Measurements from ENCODE around the gene PEX13.
"Not testable (repeated sequence)": the region's sequence is repeated elsewhere in the genome, so short reads cannot be mapped to it uniquely, and the experiment has no call there.

PEX13 gene, protein sequence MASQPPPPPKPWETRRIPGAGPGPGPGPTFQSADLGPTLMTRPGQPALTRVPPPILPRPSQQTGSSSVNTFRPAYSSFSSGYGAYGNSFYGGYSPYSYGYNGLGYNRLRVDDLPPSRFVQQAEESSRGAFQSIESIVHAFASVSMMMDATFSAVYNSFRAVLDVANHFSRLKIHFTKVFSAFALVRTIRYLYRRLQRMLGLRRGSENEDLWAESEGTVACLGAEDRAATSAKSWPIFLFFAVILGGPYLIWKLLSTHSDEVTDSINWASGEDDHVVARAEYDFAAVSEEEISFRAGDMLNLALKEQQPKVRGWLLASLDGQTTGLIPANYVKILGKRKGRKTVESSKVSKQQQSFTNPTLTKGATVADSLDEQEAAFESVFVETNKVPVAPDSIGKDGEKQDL

DNA sequence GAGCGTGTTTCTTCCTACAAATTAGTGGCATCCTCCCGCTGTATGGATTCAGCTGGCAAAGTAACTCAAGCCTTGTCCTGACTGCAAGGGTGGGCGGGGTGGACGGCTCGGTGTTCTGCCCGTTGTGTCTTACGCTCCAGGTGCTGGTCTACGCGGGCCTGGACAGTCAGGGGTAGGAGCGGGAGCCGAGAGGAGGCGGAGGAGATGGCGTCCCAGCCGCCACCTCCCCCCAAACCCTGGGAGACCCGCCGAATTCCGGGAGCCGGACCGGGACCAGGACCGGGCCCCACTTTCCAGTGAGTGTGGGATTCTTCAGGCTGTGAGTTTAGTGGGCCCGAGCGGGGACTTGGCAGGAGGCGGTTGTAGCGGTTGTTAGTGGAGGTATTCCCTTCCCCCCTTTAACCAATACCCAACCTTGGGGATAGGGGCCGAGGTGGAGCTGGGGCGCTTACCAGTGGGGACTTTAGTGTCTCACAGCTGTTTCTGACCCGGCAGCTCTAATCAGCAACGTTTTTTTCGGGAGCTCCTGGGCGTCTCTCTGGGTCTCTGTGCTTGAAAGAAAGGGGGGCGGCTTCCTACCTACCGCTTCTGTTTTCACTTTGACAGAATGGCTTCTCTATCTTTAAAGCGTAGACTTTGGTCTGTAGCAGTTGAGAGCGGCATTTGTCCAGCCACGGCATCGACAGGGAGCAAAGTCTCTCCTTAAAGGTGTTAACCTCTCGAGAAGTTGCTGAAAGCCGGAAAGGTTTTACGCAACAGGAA lies at the start of gene PEX13, which contains the start of gene PUS10:
Gene PEX13, plus strand, starts transcription at position 165 of the 762 bp plus-strand sequence. Its CDS starts 40 bp downstream, at position 205.
Gene PUS10, minus strand, starts transcription at position 700 of the 762 bp plus-strand sequence. CDS start 6,365 bp downstream, outside the sequence.
- peak; percentile 63 for DNase-seq

DNA sequence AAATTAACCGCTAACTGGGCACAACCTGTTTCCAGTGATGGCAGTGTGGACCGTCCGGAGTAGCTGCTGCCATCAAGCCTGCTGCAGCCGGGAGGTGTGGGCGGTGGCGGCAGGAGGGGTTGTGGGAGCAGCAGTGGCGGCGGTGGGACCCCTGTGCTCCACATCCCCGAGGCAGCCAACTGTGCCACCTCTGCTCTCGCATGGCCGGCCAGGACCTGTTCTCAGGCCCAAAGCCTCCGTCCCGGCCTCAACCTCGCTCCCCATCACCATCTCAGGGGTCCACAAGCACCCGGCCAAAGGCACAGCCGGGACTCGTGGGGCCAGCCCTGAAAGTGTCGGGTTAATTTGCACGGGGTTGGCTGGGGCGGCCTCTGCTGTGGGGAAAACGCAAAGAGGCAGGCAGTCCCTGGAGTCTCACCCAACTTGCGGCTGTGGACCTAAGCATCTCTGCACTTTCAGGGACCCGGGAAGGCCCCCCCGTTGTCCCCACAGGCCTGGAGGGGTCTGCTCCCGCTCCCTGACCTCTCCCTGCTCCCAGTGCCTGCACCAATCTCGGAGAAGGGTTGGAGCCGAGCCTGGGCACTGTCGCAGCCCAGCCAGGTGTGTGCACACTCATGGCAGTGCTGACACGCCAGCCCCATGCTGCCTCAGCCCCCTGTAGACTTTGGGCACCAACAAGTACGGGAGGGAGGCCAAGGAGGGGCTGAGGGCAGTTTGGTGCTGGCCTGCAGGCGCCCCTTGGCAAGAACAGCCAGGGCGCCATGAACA lies 44.4 kb upstream of the PEX13 start:
- no peak for DNase-seq

DNA sequence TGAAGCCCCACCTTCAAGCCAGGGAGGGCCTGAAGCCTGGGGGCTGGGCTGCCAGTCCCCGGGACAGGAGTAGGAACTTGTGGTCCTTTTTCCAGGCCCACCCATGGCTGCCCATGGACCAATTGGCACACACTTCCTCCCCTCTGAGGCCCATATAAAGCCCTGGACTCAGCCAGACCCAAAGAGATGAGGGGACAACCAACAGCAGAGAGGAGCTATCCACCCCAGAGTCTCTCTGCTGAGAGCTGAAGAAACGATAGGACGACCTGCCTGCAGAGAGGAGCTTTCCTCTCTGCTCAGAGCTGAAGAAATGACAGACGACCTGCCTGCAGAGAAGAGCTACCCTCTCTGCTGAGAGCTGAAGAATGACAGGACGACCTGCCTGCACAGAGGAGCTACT lies 43.8 kb upstream of the PEX13 start:
- no peak for DNase-seq

DNA sequence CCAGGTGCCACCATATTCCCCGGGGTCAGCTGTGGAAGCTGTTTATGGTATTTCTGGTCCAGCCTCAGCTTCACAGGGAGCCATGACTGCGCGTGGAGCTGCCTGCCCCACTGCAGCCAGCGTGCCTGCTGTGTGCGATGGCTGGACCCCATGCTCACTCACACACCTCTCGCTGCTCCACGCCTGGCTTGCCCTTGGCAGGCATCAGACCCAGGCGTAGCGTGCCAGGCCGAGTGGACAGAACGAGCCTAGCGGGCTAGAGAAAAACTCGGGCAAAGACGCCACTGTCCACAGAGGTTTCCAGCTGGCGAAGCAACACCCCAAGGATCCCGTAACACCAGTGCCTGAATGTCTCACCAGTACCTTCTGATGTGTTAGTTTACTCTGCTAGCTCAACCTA lies 42.9 kb upstream of the PEX13 start:
- DNase-seq = no peak

DNA sequence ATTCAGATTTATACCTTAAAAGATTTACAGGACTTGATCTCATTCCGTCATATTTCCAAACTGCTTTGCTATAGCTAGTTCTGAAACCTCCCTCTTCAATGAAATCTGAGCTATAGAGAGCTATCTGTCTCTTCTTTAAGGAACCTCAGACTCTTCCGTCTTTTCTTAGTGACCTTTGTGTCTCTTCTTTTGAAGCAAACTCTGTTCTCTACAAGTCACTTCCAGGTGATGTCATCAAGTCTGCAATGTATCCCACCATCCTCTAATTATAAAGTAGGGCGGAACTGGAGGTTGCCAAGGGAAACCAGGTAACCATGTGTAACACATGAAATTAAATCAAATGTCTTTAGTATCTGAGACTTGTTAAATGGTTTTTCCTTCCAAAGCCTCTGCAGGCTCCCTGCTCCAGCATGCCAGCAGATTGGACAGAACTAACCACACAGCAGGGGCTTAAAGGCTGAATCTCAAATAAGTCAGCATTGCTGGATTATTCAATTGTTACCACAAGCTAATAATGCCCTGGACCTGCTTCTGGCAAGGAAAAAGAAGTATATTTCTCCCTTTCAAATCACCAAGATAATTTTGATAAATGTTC lies 41.2 kb upstream of the PEX13 start:
- DNase-seq = no peak

DNA sequence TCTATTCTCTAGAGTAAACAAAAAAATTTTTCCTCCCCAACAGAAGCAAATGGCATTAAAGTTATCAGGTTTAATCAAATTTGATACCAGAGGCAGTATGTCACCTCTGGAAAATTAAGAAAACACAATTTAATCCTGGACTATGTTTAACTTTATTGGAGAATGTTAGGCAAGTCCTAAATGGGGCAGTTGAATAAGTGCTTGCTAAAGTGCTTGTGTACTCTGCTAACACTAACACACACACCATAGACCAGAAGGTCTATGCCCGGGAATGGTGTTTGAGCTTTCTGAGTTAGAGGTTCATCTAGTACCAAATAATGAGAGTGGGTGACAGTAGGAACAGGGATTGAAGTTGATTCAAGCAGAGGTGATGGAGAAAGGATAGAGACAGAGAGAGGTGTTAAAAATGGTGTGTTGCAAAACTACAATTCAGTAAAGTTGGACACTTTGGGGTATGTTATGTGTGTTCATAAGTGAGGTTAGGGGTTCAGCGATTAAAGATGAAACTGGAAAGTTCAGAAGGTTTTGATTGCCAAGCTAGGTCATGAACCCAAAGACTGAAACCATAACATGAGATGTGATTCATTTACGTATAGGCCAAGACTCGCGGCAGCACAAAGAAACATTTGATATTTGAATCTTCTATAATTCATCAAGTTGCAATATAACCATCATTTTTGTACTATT lies 40.5 kb upstream of the PEX13 start:
- DNase-seq = no peak

DNA sequence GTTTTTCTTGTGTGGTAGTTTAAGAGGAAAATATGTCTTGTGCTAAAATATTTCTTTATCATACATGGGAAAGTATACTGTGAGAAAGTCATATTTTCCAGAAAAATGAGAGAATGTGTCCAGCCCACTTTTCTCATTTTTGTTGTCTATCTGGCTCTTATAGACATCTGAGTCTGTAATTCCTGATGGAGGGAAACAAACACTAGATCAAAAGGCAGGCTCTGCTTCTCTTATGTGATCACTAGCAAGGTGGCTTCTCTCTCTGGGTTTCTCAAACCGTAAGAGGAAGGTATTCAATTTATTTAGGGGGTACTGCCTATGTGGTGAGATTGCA lies 40.0 kb upstream of the PEX13 start:
- DNase-seq = no peak

DNA sequence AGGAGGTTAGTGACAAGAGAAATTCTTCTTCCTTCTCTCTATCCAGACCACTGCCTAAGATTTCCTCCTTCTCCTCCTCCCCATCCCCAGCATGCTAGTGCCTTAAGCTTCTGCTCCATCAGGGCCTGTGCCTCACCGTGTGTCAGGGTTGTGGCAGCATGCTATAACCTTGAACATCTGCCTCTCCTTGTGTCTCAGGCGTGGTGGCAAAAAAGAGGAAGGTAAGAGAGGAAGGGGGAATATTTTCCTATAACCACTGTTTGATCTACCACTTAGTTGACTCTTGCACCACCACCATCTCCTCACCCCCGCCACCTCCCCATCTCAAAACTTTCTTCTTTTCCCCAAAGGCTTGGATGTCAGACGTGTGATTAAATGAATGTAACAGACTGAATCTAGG lies 38.3 kb upstream of the PEX13 start:
- no peak for DNase-seq

DNA sequence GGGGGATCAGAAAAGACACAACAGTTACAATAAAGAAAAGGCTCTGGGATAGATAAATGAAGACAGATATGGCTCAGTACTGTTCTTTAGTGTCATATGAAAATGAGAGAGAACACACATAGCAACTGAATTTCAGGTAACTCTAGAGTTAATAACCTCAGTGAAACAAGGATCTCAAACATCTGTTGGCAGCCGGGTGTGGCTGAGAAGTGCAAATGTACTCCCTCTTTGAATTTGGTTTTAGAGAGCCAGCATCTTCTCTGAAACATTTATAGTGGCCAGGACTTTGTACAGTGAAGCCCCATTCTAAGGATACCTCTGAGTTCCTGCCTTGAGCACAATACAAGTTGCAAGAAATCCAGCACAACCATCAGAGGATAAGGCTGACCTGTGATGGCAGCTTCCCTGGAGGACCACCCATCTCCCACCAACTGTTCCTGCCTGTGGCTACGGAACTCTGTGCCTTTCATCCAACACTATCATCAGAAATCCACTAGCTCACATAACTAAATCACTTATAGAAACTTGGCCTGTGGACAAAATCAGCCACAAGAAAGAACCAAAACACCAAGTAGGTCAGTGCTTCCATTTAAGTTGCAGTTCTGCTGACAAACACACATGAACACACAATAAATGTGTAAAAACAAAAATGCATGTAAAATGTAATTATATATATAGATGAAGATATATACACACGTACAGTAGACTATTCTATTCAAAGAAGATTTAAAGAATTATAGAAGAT lies 37.3 kb upstream of the PEX13 start:
- no peak for DNase-seq

DNA sequence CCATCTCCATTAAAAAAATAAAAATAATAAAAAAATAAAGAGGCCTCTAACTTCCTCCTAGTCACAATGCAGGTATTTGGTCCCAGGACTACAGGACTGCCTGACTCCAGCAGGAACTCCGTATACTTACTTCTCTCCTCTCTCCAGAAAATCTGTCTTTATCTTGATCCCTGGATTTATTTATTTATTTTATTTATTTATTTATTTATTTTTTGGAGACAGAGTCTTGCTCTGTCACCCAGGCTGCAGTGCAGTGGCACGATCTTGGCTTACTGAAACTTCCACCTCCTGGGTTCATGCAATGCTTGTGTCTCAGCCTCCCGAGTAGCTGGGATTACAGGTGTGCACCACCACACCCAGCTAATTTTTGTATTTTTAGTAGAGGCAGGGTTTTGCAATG lies 35.5 kb upstream of the PEX13 start:
- DNase-seq = not testable (repeated sequence)

DNA sequence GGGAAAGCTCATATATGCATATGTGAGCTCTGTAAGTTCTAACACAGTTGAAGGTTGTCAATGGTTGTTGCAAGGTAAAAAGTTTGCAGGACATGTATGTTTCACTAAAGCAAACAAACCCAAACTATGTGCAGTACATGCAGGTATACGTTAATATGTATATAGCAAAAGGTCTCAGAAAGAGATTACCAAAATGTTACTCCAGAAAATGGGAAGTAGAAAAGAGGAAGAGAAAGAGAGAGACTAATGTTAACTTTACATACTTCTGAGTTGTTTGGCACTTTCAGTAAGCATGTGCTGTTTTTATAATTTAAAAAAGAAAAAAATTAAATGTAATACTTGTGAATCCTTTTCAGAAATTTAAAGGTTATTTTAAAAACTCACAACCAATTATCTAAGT lies 32.8 kb upstream of the PEX13 start:
- DNase-seq = no peak

DNA sequence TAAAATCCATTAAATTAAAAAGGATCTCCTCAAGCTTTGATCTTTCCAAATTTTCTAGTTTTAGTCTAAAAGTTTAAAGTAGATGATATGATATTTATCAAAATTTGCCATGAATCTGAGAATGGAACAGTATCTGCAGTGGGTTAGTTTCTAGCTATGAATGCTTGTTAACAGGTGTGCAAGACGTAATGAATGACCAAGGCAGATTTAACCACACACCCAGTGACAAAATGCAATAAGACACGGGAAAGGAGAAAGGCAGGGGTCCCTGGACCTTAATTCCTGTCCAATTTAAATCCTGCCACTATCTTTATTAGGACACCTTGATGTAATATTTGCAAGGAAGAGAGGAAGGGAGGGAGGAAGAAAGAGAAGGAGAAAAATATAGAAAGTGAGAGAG lies 30.5 kb upstream of the PEX13 start:
- DNase-seq = no peak

DNA sequence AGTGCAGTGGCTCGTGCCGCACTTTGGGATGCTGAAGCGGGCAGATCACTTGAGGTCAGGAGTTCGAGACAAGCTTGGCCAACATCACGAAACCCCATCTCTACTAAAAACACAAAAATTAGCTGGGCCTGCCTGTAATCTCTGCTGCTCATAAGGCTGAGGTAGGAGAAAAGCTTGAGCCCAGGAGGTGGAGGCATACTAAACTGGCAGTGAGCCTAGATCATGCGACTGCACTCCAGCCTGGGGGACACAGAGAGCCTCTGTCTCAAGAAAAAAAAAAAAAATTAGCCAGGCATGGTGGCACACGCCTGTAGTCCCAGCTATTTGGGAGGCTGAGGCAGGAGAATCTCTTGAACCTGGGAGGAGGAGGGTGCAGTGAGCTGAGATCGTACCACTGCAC lies 29.9 kb upstream of the PEX13 start:
- DNase-seq = not testable (repeated sequence)

DNA sequence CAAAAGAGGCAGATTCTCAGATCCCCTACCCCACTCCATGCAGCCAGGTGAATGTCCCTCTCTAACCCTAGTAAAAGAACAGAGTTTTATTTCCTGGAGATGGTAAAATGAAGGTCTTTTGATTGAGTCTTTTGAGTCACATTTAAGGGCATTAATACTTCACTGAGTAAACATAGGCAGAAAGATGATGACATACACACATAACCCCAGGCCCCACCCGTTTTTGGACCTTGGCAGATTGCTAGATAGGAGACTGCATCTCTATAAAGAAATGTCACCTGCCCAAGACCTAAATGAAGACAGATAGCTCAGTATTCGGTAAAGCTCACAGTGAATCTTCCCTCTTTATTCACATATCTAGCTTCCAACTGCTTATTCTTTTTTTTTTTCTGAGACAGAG lies 28.3 kb upstream of the PEX13 start:
- DNase-seq = no peak

DNA sequence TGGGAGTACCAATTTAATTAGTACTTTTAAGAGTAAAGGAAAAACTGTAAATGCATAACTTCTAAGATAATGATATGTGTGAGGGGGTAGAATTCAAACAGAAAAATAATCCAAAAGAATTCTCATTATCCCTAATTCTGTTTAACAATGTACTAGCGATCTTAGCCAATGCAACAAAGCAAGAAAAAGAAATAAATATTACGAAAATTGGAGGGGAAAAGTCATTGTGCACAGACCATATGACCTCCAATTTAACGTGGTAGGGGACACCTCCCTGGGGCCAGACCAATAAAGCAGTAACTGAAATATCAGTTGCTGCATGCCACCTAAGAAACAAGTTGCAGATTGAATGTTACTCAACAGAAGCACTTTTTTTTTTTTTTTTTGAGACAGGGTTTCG lies 25.9 kb upstream of the PEX13 start:
- DNase-seq = no peak

DNA sequence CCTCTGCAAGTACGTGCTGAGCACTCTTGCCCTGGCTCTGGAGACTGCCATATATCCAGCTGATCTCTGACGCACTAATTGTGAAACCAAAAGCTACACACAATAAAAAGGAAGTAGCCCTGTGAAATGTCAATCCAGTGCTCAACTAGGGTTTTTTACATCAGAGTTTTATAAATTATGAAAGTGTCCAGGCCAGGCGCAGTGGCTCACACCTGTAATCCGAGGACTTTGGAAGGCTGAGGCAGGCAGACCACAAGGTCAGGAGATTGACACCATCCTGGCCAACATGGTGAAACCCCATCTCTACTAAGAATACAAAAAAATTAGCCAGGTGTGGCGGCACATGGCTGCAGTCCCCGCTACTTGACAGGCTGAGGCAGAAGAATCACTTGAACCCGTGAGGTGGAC lies 24.5 kb upstream of the PEX13 start:
- no peak for DNase-seq

DNA sequence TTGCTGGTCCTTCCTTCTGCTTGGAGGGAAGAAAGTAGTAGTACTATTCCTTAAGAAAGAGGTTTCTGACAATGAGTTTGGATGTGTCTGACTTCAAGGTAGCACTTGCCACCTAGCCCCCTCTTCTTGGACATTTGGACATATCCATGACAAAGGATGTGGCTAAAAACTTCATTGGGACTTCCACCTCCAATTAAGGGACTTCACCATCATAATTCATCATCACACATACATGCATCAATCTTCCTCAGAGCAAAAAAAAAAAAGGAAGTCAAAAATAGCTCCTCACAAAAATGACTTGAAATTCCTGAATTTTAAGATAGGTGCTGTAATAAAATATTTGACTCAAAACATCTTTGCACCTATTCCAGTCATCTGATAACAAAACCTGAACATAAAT lies 23.4 kb upstream of the PEX13 start:
- DNase-seq = no peak

DNA sequence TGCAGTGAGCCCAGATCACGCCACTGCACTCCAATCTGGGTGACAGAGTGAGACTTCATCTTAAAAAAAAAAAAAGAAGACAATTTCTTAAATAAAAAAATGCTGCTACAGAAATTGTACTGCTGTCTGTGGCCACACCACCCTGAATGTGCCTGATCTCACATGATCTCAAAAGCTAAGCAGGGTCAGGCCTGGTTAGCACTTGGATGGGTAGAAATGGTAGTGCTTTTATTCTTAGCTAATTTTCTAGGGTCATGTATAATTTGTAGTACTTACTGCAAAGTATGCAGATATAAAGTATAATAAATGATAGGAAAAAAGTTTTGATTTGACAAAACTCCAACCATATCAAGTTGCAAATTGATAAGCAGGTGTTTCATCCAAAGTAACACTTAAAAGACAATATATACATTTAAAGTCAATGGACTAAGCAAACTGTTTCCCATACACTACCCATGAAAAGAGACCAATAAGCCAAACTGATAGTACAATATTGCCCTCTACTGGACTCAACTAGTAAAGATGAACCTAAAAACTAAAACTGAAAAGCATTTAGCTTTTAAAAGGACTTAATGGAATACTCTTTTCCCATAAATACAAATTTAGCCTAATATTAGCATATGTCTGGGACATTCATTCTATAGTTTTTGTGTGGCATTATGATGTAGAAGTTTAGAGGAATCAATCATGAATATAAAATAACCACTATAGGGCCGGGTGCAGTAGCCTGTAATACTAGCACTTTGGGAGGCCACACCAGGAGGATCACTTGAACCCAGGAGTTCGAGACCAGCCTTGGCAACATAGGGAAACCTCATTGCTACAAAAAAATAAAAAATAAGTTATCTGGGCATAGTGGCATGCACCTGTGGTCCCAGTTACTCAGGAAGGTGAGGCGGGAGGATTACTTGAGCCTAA lies 18.6 kb upstream of the PEX13 start:
- no peak for DNase-seq

DNA sequence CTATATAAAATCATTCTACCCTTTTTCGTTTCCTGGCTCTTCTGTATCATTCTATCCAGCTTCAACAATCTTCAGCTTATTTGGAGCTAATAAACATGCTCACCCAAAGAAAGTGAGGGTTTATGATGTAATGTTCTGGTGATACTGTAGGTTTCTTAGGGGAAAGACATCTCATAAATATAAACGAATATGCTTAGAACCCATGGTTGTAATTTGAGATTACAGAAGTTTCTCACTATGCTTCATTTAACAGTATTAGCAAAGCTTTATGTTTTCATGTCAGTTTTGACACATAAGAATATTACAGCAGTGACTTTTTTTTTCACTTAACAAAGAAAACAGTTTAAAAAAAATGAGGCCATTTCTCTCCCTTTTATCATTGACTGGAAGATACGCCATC lies 11.8 kb upstream of the PEX13 start:
- no peak for DNase-seq

DNA sequence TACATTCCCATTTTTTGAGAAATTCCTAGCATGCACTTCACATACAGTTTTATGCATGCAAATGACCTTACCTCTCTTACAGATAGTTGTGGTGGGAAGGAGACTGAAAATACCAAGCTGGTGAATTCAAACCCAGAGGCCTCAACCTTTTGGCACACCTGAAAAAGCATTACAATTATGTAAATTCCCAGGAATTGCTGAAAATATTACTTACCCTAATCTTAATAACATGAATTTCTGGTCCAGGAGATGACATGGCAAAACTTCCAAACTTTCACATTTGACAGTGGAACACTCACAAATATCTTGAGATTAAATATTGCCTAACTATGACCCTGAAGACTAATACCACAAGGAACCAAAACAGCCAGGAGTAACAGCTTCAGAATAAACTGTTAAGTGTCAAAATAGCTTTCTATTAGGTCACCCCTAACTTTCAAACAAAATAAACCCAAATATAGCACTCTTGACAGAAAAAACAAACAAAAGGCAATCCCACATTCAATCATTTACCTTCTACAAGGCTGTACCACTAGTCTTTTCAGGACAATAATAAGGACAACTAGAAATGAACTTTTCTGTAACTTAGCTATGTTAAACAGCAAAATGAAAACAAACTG lies 10.9 kb upstream of the PEX13 start:
- no peak for DNase-seq
